SK-N-MC (cell line): Measurements from ENCODE around the gene NXPH2.

ENCODE experiments used
- DNase-seq: peaks from one replicate; pipeline ENCODE4 v3.0.0-alpha.2; 2011; ENCODE audit warnings: low read depth, low spot score
- H3K27ac ChIP-seq: fragments of 200-600 bp; sonication (generic); 2 replicates; pipeline ENCODE4 v1.5.1; 2016; ENCODE audit warnings: mixed run types
- H3K36me3 ChIP-seq: fragments of 200-600 bp; sonication (generic); 2 replicates; pipeline ENCODE4 v1.6.1; 2017; ENCODE audit warnings: antibody characterized with exemption, low read length, mixed read lengths; ENCODE audit not compliant: insufficient read depth
- H3K4me3 ChIP-seq: fragments of 200-600 bp; sonication (generic); 2 replicates; pipeline ENCODE4 v1.5.1; 2016
- H3K9ac ChIP-seq: fragments of 200-600 bp; sonication (generic); 2 replicates; pipeline ENCODE4 v1.8.0; 2017; ENCODE audit warnings: mixed run types, mixed read lengths; ENCODE audit not compliant: insufficient read length
- H3K9me3 ChIP-seq: fragments of 200-600 bp; sonication (generic); 2 replicates; pipeline ENCODE4 v1.6.1; 2017; ENCODE audit warnings: low read depth, mild to moderate bottlenecking, antibody characterized with exemption, low read length, moderate library complexity, mixed read lengths
- EZH2 ChIP-seq: fragments of 200-600 bp; sonication (generic); IDR thresholded peaks from one replicate; pipeline ENCODE4 v1.6.1; 2017; ENCODE audit warnings: antibody characterized with exemption
- FOXP2 ChIP-seq: optimal IDR thresholded peaks from 2 replicates; pipeline ENCODE3; 2011; ENCODE audit warnings: mild to moderate bottlenecking, moderate library complexity; ENCODE audit not compliant: insufficient read depth; ENCODE audit errors: extremely low read length, control extremely low read depth
- POLR2AphosphoS5 ChIP-seq: IDR thresholded peaks from 2 replicates; pipeline ENCODE4 v1.6.1; 2012; ENCODE audit warnings: mild to moderate bottlenecking, low read depth, low read length, borderline replicate concordance

The NXPH2 gene

GRCh38 chr2:138621139-138621538, 159.1 kb downstream of the NXPH2 start:
- no peaks in the 10 kb centered on the region for H3K36me3 ChIP-seq
- TF ChIP-seq EZH2 (no peak), POLR2AphosphoS5 (no peak), FOXP2 (no peak)
- no peak for DNase-seq

GRCh38 chr2:138620431-138620830, 159.8 kb downstream of the NXPH2 start:
- no peak for DNase-seq
- H3K36me3 ChIP-seq = no peaks in the 10 kb centered on the region
- no peak overlapping the region for H3K4me3 ChIP-seq
- no peak overlapping the region for H3K27ac ChIP-seq
- H3K9me3 ChIP-seq = no peaks in the 10 kb centered on the region
- TF ChIP-seq FOXP2 = no peak
- H3K9ac ChIP-seq = no peak overlapping the region

More at GRCh38 chr2:138621139-138621538, 159.1 kb downstream of the NXPH2 start:
- H3K9ac ChIP-seq = no peak overlapping the region
- H3K27ac ChIP-seq = no peak overlapping the region
- no peak overlapping the region for H3K4me3 ChIP-seq
- H3K9me3 ChIP-seq = no peaks in the 10 kb centered on the region
